ENCODE results near the gene HOXA7.

Gene HOXA7

DNA sequence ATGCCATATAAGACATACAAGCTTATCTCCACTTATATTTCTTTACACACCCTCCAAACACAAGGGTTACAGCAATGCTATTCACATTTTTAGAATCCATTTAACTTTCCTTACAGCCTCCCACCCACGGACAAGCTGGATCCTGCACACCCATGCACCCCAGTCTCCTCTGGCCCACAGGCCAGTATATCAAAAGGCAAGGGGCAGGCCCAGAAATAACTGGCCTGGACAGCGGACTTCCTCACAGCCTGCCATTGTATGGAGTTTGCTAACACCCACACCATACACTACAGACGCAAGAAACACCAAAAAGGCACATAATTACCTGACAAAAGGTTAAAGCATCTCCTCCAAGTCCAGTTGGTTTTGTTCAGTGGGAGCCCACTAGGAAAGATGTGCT lies 37.9 kb downstream of the HOXA7 start:
- no peak for DNase-seq (ENCODE audit: low read depth)

- DNase-seq (ENCODE audit: low read depth) = no peak
Measured at GRCh38 chr7:27117887-27118491, 38.5 kb downstream of the HOXA7 start.

GRCh38 chr7:27116962-27117886 lies 39.3 kb downstream of the HOXA7 start:
- DNase-seq (ENCODE audit: low read depth) = no peak

DNA sequence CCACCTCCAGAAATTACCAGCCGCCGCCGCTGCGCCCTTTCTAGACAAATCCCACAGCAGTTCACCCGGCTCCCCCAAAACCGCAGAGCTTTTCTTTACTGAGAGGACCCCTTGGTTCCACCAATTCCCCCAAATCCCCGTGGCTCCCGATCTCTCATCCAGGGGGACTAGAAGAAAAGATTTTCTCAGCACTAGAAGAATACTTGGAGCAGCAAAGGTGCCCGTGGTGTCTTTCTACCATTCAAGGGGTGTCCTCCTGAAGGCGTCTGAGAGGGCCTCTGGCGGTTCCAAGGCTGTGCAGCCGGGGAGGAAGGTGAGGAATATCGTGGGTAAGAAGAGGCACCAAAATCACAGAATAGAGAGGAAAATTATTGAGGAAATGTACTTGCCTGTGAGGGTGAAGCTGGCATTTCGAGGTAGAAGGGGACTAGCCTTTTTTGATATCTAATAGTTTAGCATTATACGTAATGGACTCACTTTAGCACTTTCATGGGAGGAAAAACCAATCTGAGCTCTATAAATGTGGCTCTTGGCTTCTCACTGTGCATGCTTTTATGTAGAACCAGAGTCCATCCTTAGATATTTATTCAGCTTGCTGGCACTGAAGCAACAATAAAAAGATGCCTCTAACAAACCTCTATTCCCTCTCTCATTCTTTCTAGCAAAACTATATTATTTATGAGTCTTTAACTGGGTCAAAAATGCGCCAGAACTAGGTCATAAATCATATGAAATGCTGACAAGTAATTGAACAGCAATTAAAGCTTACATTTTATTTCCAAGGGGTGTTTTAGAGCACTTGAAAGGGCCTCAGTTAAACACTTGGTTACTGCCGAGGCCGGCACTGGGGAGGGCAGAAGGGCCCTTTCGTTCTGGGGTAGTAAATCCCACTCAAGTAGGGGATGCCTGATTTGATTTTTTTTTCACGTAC lies 40.2 kb downstream of the HOXA7 start:
- no peak for DNase-seq (ENCODE audit: low read depth)

GRCh38 chr7:27115221-27116026 lies 41.1 kb downstream of the HOXA7 start:
- DNase-seq (ENCODE audit: low read depth) = no peak

- DNase-seq (ENCODE audit: low read depth) = no peak
Measured at GRCh38 chr7:27114881-27115220, 41.6 kb downstream of the HOXA7 start.

DNA sequence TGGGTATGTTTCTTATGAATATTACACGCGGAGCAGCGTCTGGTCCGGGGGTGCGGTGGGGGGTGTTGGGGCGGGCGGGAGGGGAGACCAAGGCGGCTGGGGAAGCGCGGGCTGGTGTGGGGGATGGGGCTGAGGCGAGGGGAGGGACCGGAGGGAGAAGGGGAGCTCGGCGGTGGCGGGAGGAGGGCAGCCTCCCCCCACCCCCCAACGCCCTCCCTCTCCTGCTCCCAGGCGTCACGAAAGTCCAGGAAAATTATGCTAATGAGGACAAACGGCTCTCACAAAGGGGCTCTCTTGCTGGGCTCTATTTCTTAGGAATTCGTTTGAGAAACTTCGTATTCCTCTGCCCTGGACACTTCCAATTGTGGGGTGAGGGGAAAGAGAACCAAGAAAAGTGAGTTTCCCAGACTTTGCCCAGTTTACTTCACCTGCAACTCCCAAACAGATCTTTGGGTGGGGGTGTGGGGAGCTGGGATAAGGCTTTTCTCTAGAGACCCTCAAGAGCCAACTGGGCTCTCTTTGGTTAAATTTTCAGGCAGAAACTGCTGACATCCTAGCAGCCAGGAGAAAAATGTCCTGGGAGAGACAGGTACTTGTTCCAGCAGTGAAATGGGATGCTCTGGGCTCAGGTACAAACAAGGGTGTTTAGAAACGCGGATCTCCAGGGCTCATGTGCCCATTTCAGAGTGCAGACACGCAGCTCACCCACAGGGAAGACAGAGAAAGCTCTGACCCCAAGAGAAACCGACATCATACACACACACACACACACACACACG lies 42.3 kb downstream of the HOXA7 start:
- DNase-seq (ENCODE audit: low read depth) = no peak

DNA sequence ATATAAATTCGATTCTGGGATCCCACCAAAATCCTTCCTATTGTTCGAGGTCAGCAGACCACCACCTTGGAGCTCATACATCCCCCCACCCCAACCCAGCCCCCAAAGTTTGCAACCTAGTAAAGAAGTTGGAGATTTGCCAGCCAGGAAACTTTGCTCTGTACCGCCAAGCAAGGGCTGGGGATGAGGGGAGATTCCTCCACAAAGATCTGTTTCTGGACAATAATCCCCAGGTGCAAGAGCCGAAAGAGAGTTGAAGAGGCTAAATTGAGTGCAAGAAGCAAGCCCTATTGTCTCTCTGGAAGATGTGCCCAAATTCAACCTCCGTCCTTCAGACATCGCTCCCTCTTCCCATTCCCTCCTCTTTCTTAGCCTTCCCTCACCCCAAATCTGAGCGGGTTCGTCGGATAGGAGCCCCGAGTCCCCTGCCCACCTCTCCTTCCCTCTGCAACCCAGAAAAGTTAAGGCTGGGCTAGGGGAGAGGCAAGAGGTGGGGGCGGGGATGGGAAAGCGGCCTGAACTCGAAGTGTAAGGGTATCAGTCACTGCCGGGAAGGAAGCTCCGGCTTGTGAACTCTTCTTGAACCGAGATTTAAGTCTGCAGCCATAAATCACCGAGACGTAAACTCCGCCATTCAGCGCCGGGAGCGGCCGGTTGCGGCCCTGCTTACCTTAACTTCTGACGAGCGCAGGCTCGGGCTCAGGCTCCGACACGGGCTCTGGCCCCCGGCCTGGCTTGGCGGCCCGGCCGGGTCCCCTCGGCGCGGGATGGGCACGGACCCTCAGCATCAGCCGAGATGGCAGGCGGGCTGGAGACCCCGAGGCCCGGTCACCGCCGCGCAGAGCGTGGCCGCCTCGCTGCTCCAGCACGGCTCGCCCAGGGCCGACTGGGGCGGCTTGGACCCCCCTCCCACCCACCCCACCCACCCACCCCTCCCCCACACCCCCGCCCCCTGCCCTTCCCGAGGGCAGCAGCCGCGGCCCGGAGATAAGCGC lies 43.2 kb downstream of the HOXA7 start:
- DNase-seq (ENCODE audit: low read depth) = no peak

- DNase-seq (ENCODE audit: low read depth) = no peak
Measured at GRCh38 chr7:27112361-27112760, 44.1 kb downstream of the HOXA7 start.

GRCh38 chr7:27111751-27112277 lies 44.7 kb downstream of the HOXA7 start:
- no peak for DNase-seq (ENCODE audit: low read depth)

DNA sequence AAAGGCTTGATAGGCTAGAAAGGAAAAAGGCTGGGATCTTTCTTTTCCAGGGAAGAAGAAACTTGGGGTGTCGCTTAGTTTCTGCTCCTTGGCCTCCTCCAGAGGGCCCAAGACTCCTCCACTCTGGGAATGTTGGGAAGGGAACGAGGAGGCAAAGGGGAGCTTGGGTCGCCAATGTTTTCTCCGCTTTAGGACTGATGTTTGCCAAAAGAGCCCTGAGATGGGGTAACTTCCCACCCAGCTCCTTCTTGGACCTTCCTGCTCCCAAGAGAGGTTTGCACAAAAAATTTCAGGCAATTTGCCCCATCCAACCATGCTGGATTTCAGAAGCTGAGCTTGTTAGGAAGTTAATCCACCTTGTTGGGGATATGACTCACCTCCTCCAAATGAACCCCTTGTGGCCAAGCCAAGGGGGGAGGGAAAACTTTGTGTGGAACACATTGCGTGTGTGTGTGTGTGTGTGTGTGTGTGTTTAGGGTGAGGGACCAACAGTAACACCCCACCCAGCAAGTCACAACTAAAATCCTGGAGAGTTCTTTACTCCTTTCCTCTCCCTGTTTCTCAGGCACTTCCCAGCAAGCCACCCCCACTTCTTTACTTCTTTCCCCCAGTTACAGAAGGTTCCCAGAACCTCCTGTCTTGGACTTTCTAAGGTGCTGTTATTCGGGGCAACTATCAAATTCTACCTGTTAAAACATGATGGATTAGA lies 45.3 kb downstream of the HOXA7 start:
- no peak for DNase-seq (ENCODE audit: low read depth)

DNA sequence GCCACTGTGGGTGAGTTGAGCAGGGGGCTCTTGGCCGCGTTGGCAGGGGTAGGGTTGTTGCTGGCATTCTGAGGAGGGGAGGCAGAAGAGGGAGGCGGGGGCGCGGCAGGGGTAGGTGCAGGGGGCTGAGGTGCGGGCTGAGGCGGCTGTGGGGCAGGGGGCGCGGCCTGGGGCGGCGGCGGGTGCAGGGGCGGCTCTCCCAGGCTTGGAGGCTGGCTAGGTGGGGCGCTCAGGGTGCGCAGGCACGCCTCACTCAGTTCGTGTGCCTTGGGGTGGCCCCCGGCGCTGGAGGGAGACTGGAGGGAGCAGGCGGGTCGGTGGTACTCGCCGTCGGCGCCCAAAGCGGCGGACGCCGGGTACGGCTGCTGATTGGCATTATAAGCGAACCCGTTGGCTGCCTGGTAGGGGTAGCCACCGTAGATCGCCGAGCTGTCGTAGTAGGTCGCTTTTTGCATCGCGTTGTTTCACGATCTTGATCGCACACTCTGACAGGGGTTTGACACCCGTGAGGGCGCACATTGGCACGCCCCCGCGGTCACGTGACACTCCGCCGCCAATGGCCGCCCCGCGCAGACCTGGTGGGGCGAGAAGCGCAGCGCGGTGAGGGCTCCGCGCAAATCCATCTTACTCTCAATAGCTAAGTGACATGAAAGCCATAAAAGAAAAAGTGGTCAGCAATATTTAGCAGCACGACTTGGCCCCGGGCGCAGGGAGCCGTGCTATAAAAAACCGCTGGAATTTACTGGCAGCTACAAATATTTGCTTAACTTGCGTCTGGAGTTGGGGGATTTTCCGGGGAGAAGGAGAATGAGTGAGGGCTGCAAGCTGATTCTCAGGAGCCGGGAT lies 46.1 kb downstream of the HOXA7 start:
- no peak for DNase-seq (ENCODE audit: low read depth)

- DNase-seq (ENCODE audit: low read depth) = no peak
Measured at GRCh38 chr7:27109466-27110185, 46.8 kb downstream of the HOXA7 start.

- no peak for DNase-seq (ENCODE audit: low read depth)
Measured at GRCh38 chr7:27108390-27109127, 47.9 kb downstream of the HOXA7 start.

DNA sequence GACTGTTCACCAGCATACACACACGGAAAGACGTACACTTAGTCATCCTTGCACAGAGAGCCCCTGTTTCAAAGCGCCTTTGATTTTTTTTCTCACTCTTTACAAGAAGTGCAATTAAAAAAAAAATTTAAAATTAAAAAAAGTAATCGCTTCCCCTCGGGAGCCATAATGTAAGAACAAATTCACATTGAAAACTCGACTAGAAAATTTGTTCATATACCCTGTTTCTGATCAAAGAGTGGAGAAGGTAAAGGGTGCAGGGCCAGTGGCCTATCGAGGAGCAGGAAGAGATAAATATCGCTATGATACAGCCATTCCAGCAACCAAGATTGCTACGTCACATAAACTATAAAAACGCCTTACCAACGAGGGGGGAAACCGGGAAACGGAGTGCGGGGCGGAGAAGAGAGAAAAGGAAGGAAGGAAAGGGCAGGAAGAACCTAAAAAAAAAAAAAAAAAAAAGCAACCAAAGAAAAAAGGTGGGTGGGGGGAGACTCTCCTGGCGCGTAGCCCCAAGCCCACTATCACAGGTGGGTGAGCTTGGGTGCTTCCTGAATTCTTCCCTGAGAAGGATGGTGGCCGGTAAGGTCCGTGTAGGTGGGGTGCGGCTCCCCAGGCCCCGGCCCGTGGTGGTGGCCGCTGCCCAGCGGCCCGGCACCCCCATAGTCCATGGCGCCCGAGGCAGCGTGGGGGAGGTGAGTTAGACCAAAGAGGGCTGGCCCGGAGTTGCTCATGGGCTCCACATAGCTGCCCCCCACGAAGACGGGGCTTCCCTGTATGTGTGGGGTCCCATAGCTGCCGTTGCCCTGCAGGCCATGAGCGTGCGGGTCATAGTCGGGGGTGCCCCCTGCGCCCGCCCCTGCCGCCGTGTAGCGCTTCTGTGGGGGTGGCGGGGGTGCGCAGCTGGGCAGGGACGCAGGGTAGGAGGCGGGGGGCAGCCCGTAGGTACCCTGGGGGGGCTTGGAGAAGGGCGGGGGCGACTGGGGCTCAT lies 48.8 kb downstream of the HOXA7 start:
- no peak for DNase-seq (ENCODE audit: low read depth)

Measured in activated T-helper 1 cell treated with Interleukin-2 at 50 U/mL for 16 hours (primary cell).